Stomach (tissue), 4 donors: Measurements from ENCODE around the gene CXCL3.

Source experiments
- CTCF ChIP-seq, 7 experiments: fragments of 450-650 bp in 4 of 7; fragments of 200-600 bp in 3 of 7; sonication (generic) in 3 of 7; IDR thresholded peaks; one replicate each; pipeline ENCODE4 v1.5.1; 2016 to 2019; ENCODE audit warnings: antibody characterized with exemption in 7 of 7, control low read depth in 2 of 7, mild to moderate bottlenecking in 1 of 7
- EP300 ChIP-seq: sonication (generic); formaldehyde crosslinking; IDR thresholded peaks from one replicate; pipeline ENCODE4 v1.6.1; 2017; ENCODE audit warnings: antibody characterized with exemption
- POLR2A ChIP-seq, 4 donors: fragments of 450-650 bp; IDR thresholded peaks; one replicate each; pipeline ENCODE4 v1.6.1; 2016; ENCODE audit warnings: antibody characterized with exemption in 4 of 4, control low read depth in 2 of 4, mild to moderate bottlenecking in 1 of 4, moderate library complexity in 1 of 4
- POLR2AphosphoS5 ChIP-seq, 3 donors: sonication (generic); formaldehyde crosslinking; IDR thresholded peaks; one replicate each; pipeline ENCODE4 v1.6.1; 2016; ENCODE audit warnings: antibody characterized with exemption in 3 of 3

- TF ChIP-seq CTCF (IDR thresholded peaks at IDR 0.05), result no peak
- no peak for TF ChIP-seq POLR2A (IDR thresholded peaks at IDR 0.05)
- TF ChIP-seq EP300, result no peak
- TF ChIP-seq POLR2AphosphoS5 (IDR thresholded peaks at IDR 0.05), result no peak
Observed at GRCh38 chr4:74009307-74009706, 29.2 kb downstream of the CXCL3 start.
